ENCODE measurements around the gene CIB2.

DNA sequence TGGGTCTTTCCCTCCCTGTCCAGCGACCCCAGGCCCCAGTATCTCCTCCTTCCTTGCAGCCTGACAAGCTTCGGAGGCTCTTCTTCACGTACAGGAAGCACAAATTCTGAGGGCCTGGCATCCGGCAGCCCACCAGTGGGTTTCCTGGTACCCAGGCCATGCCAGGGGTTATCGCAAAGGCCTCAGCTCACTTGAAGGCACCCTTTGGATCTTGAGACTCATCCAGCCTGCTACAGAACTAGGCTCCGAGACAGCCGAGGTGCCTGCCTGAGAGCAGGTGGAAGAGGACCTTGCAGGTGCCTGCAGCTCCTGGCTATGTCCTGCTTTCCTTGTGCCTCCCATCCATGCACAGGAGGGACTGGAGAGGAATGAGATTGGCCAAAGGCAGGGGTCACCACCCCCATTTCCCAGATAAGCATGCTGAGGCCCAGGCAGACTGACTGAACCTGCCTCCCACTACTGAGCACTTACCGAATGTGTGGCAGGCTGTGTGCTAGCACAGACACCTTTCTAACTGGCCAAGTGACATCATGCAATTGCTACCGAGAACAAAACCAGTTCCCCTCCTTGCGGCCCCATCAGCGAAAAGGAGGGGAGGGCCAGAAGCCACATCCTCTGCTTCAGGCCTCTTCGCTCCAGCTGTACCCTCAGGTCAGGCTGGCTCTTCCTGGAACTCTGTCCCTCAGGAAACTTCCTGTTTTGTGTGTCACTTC is 27.7 kb downstream of the CIB2 start:
- TF ChIP-seq, protein P1, sequence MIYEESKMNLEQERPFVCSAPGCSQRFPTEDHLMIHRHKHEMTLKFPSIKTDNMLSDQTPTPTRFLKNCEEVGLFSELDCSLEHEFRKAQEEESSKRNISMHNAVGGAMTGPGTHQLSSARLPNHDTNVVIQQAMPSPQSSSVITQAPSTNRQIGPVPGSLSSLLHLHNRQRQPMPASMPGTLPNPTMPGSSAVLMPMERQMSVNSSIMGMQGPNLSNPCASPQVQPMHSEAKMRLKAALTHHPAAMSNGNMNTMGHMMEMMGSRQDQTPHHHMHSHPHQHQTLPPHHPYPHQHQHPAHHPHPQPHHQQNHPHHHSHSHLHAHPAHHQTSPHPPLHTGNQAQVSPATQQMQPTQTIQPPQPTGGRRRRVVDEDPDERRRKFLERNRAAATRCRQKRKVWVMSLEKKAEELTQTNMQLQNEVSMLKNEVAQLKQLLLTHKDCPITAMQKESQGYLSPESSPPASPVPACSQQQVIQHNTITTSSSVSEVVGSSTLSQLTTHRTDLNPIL (CRISPR knock-in tag; IDR thresholded peaks at IDR 0.05; ENCODE audit: low read depth) = no peak
- TF ChIP-seq ZFP30 (CRISPR knock-in tag; IDR thresholded peaks at IDR 0.05) = no peak
